Measurements from ENCODE around the gene ENTPD5.
"Not testable (repeated sequence)": the region's sequence is repeated elsewhere in the genome, so short reads cannot be mapped to it uniquely, and the experiment has no call there.

Gene ENTPD5

GRCh38 chr14:73942180-73942579, 76.9 kb downstream of the ENTPD5 start:
- no peak overlapping the region for H3K27ac ChIP-seq
- TF ChIP-seq CTCF (conservative IDR thresholded peaks at IDR 0.05) = no peak

GRCh38 chr14:73937012-73937411, 82.1 kb downstream of the ENTPD5 start:
- TF ChIP-seq CTCF (conservative IDR thresholded peaks at IDR 0.05) = no peak
- H3K27ac ChIP-seq = no peak overlapping the region

- H3K27ac ChIP-seq = no peak overlapping the region
- no peak for TF ChIP-seq CTCF (conservative IDR thresholded peaks at IDR 0.05)
Observed at GRCh38 chr14:73936548-73936947, 82.5 kb downstream of the ENTPD5 start.

DNA sequence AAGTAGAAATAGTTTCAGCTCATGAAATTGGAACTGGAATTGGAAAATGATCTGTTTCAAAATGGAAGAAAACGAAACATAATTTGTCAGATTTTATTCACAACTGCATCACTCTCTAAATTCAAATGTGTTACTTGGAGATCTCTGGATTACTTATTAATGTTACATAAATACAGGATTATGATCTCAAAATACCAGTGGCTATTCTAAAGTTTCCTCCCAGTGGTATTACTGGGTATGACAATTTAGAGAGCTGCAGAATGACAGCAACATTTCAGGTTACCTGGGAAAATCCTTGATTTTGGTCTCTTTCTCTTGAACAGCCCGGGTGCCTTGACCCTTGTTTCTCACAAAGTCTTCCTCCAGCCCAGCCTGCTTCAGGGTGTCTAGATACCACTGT, 83.4 kb downstream of the ENTPD5 start:
- peak; percentile 66 for TF ChIP-seq CTCF (conservative IDR thresholded peaks at IDR 0.05)

DNA sequence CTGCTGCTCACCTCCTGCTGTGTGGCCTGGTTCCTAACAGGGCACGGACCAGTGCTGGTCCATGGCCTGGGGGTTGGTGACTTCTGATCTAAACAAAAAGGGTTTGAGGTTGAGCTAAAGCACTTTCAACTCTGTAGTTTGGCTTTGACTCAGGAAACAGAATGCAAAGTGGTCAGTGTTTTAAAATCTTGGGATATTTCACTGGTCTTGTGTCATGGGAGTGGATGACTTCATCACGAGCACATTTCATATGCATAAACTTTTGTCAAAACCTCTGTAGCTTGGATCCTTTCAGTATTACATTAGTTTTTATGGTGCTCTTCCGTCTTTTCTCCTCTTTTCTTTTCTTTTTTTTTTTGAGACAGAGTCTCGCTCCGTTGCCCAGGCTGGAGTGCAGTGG, 94.8 kb downstream of the ENTPD5 start:
- TF ChIP-seq CTCF (conservative IDR thresholded peaks at IDR 0.05) = no peak
- H3K27ac ChIP-seq = no peak overlapping the region

More for the DNA sequence above, 83.4 kb downstream of the ENTPD5 start:
- H3K27ac ChIP-seq = no peak overlapping the region

DNA sequence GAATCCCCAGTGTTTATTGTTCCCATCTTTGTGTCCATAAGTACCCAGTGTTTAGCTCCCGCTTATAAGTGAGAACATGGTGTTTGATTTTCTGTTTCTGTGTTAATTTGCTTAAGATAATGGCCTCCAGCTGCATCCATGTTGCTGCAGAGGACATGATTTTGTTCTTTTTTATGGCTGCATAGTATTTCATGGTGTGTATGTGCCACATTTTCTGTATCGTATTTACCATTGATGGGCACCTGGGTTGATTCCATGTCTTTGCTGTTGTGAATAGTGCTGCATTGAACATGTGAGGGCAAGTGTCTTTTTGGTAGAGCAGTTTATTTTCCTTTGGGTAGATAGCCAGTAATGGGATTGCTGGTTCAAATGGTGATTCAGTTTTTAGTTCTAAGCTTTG, 99.6 kb downstream of the ENTPD5 start:
- H3K27ac ChIP-seq = not testable (repeated sequence)

DNA sequence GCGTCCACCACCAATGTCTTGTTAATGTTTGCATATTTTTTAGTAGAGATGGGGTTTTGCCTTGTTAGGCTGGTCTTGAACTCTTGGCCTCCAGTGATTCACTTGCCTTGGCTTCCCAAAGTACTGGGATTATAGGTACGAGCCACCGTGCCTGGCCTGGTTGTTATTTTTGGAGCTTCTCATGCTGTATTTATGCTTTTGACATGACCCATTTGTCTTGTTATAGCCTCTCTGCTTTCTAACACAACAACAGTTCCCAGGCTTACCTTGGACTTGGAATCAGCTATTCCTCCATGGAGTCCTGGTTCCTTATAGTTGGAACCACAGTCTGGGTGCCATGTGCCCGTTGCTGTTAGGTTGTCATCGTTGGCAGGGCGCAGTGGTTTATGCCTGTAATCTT, 102.8 kb downstream of the ENTPD5 start:
- no peak for TF ChIP-seq CTCF (conservative IDR thresholded peaks at IDR 0.05)
- H3K27ac ChIP-seq = no peak overlapping the region

DNA sequence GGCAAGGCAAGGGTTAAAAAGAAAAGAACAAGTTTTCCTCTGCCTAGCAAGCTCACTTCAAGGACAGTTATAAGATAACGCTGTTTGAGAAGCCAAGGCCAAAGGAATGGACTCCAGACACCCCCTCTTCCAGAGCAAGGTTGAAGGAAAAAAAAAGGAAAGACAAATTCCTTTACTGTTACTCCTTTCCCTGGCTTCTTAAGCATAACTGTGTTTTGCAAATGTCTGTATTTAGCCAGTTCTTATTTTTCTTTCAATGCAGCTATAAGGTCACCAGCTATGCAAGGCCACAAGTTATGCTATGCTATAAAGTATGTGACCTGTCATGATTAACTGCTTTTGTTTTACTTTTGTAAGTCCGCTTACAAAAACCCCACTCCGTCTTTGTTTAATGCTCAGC, 105.8 kb downstream of the ENTPD5 start:
- TF ChIP-seq CTCF (conservative IDR thresholded peaks at IDR 0.05) = no peak
- no peak overlapping the region for H3K27ac ChIP-seq

Data from VCaP (cell line).